ENCODE results near the gene HYI.

Gene HYI

DNA sequence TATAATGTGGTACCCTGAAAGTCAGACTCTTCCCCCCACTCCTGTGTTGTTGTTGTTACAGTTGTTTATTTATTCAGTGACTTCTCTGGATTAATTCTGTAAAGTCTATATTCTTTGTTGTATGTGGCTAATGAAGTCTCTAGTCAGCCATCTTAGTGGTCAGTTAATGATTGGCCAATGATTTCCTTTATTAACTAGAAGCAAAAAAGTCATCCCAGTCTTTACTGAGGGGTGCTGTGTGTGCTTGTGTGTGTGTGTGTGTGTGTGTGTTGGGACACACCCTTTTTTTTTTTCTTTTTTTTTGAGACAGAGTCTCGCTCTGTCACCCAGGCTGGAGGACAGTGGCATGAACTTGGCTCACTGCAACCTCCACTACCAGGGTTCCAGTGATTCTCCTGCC is 37.3 kb upstream of the HYI start:
- Histone ChIP-seq H3K27me3 (replicated peaks in 2 of 5; ENCODE audit: control insufficient read depth in 4 of 5, insufficient read depth in 5 of 5, low read length in 4 of 5) (peaks cover 0 to 6% (median 0%) of the 10 kb centered on the region in 5 experiments), H3K4me1 (ENCODE audit: control extremely low read depth in 1 of 4, control insufficient read depth in 4 of 4, insufficient read depth in 4 of 4, low read length in 3 of 4) (no peaks in the 10 kb centered on the region), H3K4me3 (ENCODE audit: control insufficient read depth in 1 of 7, extremely low read depth in 1 of 7, insufficient read depth in 4 of 7, low read depth in 2 of 7, low read length in 6 of 7) (no peak overlapping the region), H3K36me3 (ENCODE audit: control insufficient read depth in 4 of 4, insufficient read depth in 4 of 4, low read length in 3 of 4) (no peaks in the 10 kb centered on the region), H3K9me3 (ENCODE audit: control extremely low read depth in 1 of 5, control insufficient read depth in 4 of 5, insufficient read depth in 2 of 5, low read depth in 1 of 5, low read length in 4 of 5) (peaks cover 4 to 37% (median 7%) of the 10 kb centered on the region in 5 experiments), H3K27ac (ENCODE audit: insufficient read depth in 1 of 2, low read depth in 1 of 2, low read length in 2 of 2, poor library complexity in 1 of 2, severe bottlenecking in 2 of 2) (no peak overlapping the region)
- no peak for DNase-seq
- 100% methylated on average over 1 of the region's 1 CpG for WGBS (ENCODE audit: insufficient coverage)
- POLR2A ChIA-PET = no interaction called here
- CTCF ChIA-PET = interaction anchor here (0.6 to 1.7 kb wide), 3 partner anchors 8 to 36 kb away, joined by 3 to 4 read pairs (median 3); no protein-coding TSS in a partner anchor

- Histone ChIP-seq H3K4me3 (ENCODE audit: control insufficient read depth in 1 of 7, extremely low read depth in 1 of 7, insufficient read depth in 4 of 7, low read depth in 2 of 7, low read length in 6 of 7) (no peak overlapping the region), H3K27me3 (replicated peaks in 2 of 5; ENCODE audit: control insufficient read depth in 4 of 5, insufficient read depth in 5 of 5, low read length in 4 of 5) (peaks cover 0 to 2% (median 0%) of the 10 kb centered on the region in 5 experiments), H3K9me3 (ENCODE audit: control extremely low read depth in 1 of 5, control insufficient read depth in 4 of 5, insufficient read depth in 2 of 5, low read depth in 1 of 5, low read length in 4 of 5) (peaks cover 4 to 37% (median 7%) of the 10 kb centered on the region in 5 experiments), H3K27ac (ENCODE audit: insufficient read depth in 1 of 2, low read depth in 1 of 2, low read length in 2 of 2, poor library complexity in 1 of 2, severe bottlenecking in 2 of 2) (no peak overlapping the region), H3K36me3 (ENCODE audit: control insufficient read depth in 4 of 4, insufficient read depth in 4 of 4, low read length in 3 of 4) (no peaks in the 10 kb centered on the region), H3K4me1 (ENCODE audit: control extremely low read depth in 1 of 4, control insufficient read depth in 4 of 4, insufficient read depth in 4 of 4, low read length in 3 of 4) (no peaks in the 10 kb centered on the region)
- ChIA-PET CTCF (no interaction called here), POLR2A (no interaction called here)
- no peak for DNase-seq
- WGBS (ENCODE audit: insufficient coverage) = no CpG with 5 or more reads among the region's 1 CpG
These were observed 34.4 kb upstream of the HYI start for GRCh38 chr1:43488165-43488564.

DNA sequence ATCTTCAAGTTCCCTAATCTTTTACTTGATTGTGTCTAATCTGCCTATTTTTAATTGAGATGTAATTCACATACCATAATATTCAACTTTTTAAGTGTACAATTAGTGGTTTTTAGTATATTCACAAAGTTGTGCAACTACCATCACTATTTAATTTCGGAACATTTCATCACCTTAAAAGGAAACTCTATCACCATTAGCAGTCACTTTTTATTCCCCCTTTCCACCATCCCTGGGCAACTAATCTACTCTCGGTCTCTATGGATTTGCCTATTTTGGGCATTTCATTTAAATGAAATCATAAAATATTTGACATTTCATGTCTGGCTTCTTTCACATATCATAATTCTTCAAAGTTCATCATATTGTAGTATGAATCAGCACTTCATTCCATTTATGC is 30.6 kb upstream of the HYI start:
- no peaks in the 10 kb centered on the region for H3K4me1 ChIP-seq (ENCODE audit: control extremely low read depth in 1 of 4, control insufficient read depth in 4 of 4, insufficient read depth in 4 of 4, low read length in 3 of 4)
- no peak overlapping the region for H3K27ac ChIP-seq (ENCODE audit: insufficient read depth in 1 of 2, low read depth in 1 of 2, low read length in 2 of 2, poor library complexity in 1 of 2, severe bottlenecking in 2 of 2)
- DNase-seq = no peak
- POLR2A ChIA-PET = no interaction called here
- CTCF ChIA-PET = no interaction called here
- no peaks in the 10 kb centered on the region for H3K36me3 ChIP-seq (ENCODE audit: control insufficient read depth in 4 of 4, insufficient read depth in 4 of 4, low read length in 3 of 4)
- 100% methylated on average over 1 of the region's 2 CpGs for WGBS (ENCODE audit: insufficient coverage)
- no peaks in the 10 kb centered on the region for H3K27me3 ChIP-seq (replicated peaks in 2 of 5; ENCODE audit: control insufficient read depth in 4 of 5, insufficient read depth in 5 of 5, low read length in 4 of 5)
- H3K9me3 ChIP-seq (ENCODE audit: control extremely low read depth in 1 of 5, control insufficient read depth in 4 of 5, insufficient read depth in 2 of 5, low read depth in 1 of 5, low read length in 4 of 5) = peaks cover 4 to 20% (median 6%) of the 10 kb centered on the region in 5 experiments
- H3K4me3 ChIP-seq (ENCODE audit: control insufficient read depth in 1 of 7, extremely low read depth in 1 of 7, insufficient read depth in 4 of 7, low read depth in 2 of 7, low read length in 6 of 7) = no peak overlapping the region

DNA sequence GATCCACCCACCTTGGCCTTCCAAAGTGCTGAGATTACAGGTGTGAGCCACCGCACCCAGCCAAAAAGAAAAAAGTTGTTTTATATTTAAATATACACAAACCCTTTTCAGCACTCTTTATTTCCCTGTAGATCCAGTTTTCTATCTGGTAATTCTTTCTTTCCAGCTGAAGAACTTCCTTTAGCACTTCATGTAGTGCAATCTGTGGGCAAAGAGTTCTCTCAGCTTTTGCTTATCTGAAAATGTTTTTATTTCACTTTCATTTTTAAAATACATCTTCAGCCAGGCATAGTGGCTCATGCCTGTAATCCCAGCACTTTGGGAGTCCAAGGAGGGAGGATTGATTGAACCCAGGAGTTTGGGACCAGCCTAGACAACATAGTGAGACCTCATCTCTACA is 28.5 kb upstream of the HYI start:
- no CpG with 5 or more reads among the region's 1 CpG for WGBS (ENCODE audit: insufficient coverage)
- H3K27me3 ChIP-seq (replicated peaks in 2 of 5; ENCODE audit: control insufficient read depth in 4 of 5, insufficient read depth in 5 of 5, low read length in 4 of 5) = no peaks in the 10 kb centered on the region
- peak in 1 of 3 donors; percentile 4 for DNase-seq
- H3K4me1 ChIP-seq (ENCODE audit: control extremely low read depth in 1 of 4, control insufficient read depth in 4 of 4, insufficient read depth in 4 of 4, low read length in 3 of 4) = no peaks in the 10 kb centered on the region
- H3K36me3 ChIP-seq (ENCODE audit: control insufficient read depth in 4 of 4, insufficient read depth in 4 of 4, low read length in 3 of 4) = no peaks in the 10 kb centered on the region
- peaks cover 1 to 5% (median 4%) of the 10 kb centered on the region in 5 experiments for H3K9me3 ChIP-seq (ENCODE audit: control extremely low read depth in 1 of 5, control insufficient read depth in 4 of 5, insufficient read depth in 2 of 5, low read depth in 1 of 5, low read length in 4 of 5)
- POLR2A ChIA-PET = interaction anchor here (0.8 kb wide), 1 partner anchor 56 kb away, joined by 4 read pairs; no protein-coding TSS in a partner anchor
- CTCF ChIA-PET = no interaction called here
- H3K4me3 ChIP-seq (ENCODE audit: control insufficient read depth in 1 of 7, extremely low read depth in 1 of 7, insufficient read depth in 4 of 7, low read depth in 2 of 7, low read length in 6 of 7) = no peak overlapping the region
- H3K27ac ChIP-seq (ENCODE audit: insufficient read depth in 1 of 2, low read depth in 1 of 2, low read length in 2 of 2, poor library complexity in 1 of 2, severe bottlenecking in 2 of 2) = no peak overlapping the region

DNA sequence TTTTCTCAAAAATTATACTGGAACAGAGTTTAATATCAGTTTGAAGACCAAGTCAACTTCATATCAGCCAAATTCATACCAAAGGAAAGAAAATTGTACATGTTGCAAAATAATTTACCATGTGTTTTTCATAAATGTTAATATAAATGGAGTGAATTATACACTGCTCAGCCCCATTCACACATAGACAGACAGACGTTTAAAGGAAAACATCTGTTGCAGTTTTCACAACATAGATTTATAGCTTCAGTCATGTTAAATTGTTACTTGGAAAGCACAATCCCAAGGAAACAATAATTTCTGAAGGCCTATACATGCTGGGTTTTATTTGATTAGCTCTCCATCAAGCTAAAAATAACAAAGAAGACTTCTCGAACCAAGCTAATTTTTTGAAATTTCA is 27.8 kb upstream of the HYI start:
- no peak for DNase-seq
- WGBS (ENCODE audit: insufficient coverage) = 80% methylated on average over 1 of the region's 2 CpGs
- no peaks in the 10 kb centered on the region for H3K36me3 ChIP-seq (ENCODE audit: control insufficient read depth in 4 of 4, insufficient read depth in 4 of 4, low read length in 3 of 4)
- no peak overlapping the region for H3K4me3 ChIP-seq (ENCODE audit: control insufficient read depth in 1 of 7, extremely low read depth in 1 of 7, insufficient read depth in 4 of 7, low read depth in 2 of 7, low read length in 6 of 7)
- H3K4me1 ChIP-seq (ENCODE audit: control extremely low read depth in 1 of 4, control insufficient read depth in 4 of 4, insufficient read depth in 4 of 4, low read length in 3 of 4) = no peaks in the 10 kb centered on the region
- ChIA-PET POLR2A (interaction anchor here (0.8 kb wide), 1 partner anchor 55 kb away, joined by 4 read pairs; no protein-coding TSS in a partner anchor), CTCF (no interaction called here)
- no peaks in the 10 kb centered on the region for H3K27me3 ChIP-seq (replicated peaks in 2 of 5; ENCODE audit: control insufficient read depth in 4 of 5, insufficient read depth in 5 of 5, low read length in 4 of 5)
- no peak overlapping the region for H3K27ac ChIP-seq (ENCODE audit: insufficient read depth in 1 of 2, low read depth in 1 of 2, low read length in 2 of 2, poor library complexity in 1 of 2, severe bottlenecking in 2 of 2)
- H3K9me3 ChIP-seq (ENCODE audit: control extremely low read depth in 1 of 5, control insufficient read depth in 4 of 5, insufficient read depth in 2 of 5, low read depth in 1 of 5, low read length in 4 of 5) = peaks cover 0 to 4% (median 1%) of the 10 kb centered on the region in 5 experiments

DNA sequence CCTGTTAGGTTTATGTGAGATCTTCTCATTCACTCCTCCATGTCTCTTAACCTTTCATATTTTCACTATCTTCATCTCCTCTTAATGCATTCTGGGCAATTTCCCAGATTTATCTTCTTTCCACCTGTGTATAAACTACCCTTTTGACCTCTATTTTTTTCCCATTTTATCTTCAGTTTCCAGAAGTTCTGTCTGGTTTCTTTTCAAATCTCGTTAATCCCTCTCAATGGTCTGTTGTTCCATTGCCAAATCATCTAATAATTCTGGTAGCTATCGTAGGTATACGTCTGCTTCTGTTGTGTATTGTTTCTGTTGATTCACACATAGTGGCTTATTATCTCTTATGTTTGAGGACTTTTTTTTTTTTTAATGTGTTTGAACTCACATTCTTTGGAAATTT is 25.7 kb upstream of the HYI start:
- Histone ChIP-seq H3K27ac (ENCODE audit: insufficient read depth in 1 of 2, low read depth in 1 of 2, low read length in 2 of 2, poor library complexity in 1 of 2, severe bottlenecking in 2 of 2) (no peak overlapping the region), H3K27me3 (replicated peaks in 2 of 5; ENCODE audit: control insufficient read depth in 4 of 5, insufficient read depth in 5 of 5, low read length in 4 of 5) (no peaks in the 10 kb centered on the region), H3K9me3 (ENCODE audit: control extremely low read depth in 1 of 5, control insufficient read depth in 4 of 5, insufficient read depth in 2 of 5, low read depth in 1 of 5, low read length in 4 of 5) (peaks cover 0 to 2% (median 1%) of the 10 kb centered on the region in 5 experiments), H3K4me3 (ENCODE audit: control insufficient read depth in 1 of 7, extremely low read depth in 1 of 7, insufficient read depth in 4 of 7, low read depth in 2 of 7, low read length in 6 of 7) (no peak overlapping the region), H3K4me1 (ENCODE audit: control extremely low read depth in 1 of 4, control insufficient read depth in 4 of 4, insufficient read depth in 4 of 4, low read length in 3 of 4) (no peaks in the 10 kb centered on the region), H3K36me3 (ENCODE audit: control insufficient read depth in 4 of 4, insufficient read depth in 4 of 4, low read length in 3 of 4) (no peaks in the 10 kb centered on the region)
- CTCF ChIA-PET = no interaction called here
- WGBS (ENCODE audit: insufficient coverage) = no CpG with 5 or more reads among the region's 3 CpGs
- POLR2A ChIA-PET = no interaction called here
- no peak for DNase-seq

DNA sequence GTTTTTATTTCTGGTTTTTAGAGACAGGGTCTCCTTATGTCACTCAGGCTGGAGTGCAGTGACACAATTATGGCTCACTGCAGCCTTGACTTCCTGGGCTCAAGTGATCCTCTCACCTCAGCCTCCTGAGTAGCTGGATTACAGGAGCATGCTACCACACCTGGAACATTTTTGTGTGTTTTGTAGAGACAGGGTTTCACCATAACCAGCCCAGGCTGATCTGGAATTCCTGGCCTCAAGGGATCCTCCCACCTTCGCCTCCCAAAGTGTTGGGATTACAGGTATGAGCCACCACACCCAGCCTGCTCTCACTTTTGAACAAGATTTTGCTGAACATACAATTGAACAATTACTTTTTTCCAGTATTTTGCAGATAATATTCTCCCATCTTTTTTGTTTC is 24.0 kb upstream of the HYI start:
- Histone ChIP-seq H3K36me3 (ENCODE audit: control insufficient read depth in 4 of 4, insufficient read depth in 4 of 4, low read length in 3 of 4) (no peaks in the 10 kb centered on the region), H3K27me3 (replicated peaks in 2 of 5; ENCODE audit: control insufficient read depth in 4 of 5, insufficient read depth in 5 of 5, low read length in 4 of 5) (no peaks in the 10 kb centered on the region), H3K4me1 (ENCODE audit: control extremely low read depth in 1 of 4, control insufficient read depth in 4 of 4, insufficient read depth in 4 of 4, low read length in 3 of 4) (no peaks in the 10 kb centered on the region), H3K4me3 (ENCODE audit: control insufficient read depth in 1 of 7, extremely low read depth in 1 of 7, insufficient read depth in 4 of 7, low read depth in 2 of 7, low read length in 6 of 7) (no peak overlapping the region), H3K27ac (ENCODE audit: insufficient read depth in 1 of 2, low read depth in 1 of 2, low read length in 2 of 2, poor library complexity in 1 of 2, severe bottlenecking in 2 of 2) (no peak overlapping the region), H3K9me3 (ENCODE audit: control extremely low read depth in 1 of 5, control insufficient read depth in 4 of 5, insufficient read depth in 2 of 5, low read depth in 1 of 5, low read length in 4 of 5) (peaks cover 0 to 2% (median 1%) of the 10 kb centered on the region in 5 experiments)
- DNase-seq = no peak
- CTCF ChIA-PET = no interaction called here
- 100% methylated on average over 1 of the region's 1 CpG for WGBS (ENCODE audit: insufficient coverage)
- POLR2A ChIA-PET = no interaction called here
